GM15510 (cell line): ENCODE measurements around the gene ONECUT2.

Experiments
- POLR2A ChIP-seq: IDR thresholded peaks from 3 replicates; pipeline ENCODE4 v1.6.1; 2011; ENCODE audit warnings: borderline replicate concordance; ENCODE audit not compliant: insufficient read length; ENCODE audit errors: extremely low read depth

The ONECUT2 gene

DNA sequence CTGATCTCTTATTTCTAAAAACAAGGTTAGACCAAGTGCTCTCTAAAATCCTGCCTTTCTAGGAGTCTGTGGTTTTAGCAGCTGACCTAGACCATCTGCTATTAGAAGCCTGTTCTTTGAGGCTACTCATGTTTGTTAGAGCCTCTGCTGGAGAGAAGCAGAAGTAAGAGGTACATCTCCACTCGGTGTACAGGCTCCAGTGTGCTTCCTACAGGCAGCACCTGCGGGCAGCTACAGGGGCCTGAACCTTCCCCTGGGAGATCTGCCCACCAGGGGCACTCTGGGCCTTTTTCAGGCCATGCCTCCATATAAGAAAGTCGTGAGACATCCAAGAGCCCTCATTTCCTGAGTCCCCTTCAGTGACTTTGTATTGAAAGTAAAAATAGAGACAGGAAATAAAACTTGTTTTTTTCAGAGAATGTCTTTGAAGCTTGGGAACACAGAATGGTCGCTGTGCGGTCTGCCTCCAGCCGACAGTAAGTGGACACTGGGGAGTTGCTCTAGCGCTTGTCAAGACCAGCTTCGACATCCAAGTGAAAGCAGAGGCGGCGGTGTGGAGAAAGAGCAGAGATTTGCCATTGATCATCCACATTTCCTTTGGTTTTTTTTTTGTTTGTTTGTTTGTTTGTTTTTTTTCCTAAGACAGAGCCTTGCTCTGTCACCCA is 31.7 kb downstream of the ONECUT2 start:
- TF ChIP-seq POLR2A, result no peak

DNA sequence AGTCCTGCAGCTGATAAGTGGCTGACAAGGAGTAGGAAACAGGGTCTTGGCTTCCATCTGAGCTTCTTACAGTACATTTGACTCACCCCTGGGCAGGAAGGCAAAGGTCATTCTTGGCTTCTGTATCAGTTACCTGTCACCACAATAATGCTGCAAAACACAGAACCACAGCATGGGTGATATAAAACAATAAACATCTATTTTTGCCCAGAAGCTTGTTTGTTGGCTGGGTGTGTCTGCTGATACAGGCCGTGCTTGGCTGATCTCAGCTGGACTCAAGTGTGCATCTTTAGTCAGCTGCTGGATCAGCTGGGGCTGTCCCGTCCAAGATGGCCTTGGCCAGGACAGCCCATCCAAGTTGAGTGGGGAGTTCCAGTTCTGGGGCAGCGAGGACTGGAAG is 34.7 kb downstream of the ONECUT2 start:
- no peak for TF ChIP-seq POLR2A

DNA sequence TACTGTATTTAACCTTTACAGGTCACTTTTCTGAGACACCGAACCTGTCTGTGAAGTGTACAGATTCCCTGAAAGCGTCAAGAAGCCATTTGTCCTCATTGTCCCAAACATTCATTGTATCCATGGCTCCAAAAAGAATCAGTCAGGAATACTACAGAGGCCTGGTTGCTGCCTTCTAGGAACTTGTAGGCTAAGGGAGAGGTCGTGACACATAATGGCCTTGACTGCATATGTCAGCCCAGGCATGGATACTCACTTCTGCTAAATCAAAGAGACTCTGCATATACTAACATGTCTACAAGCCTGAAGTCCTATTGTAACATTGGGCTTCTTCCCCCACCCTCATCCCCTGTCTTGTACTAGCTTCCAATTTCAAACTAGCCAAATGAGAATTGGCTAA is 40.2 kb downstream of the ONECUT2 start:
- no peak for TF ChIP-seq POLR2A

DNA sequence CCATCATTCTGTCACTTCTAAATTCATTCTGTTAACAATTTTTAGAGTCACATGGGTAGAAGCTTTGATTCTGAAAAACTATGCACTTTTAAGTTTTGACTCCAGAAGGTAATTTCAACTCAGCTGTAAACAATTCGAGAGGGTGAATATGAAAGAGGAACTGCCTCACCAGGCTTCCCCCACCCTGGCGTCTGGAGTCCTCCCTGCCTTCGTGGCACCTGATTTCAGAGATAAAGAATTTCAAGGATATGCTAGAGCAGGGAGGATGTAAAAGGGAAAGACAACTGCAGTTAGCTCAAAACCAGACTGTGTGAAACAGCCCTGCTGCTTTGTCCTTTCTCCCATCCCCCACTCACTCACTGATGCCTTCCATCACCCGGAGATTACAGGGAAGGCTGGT is 40.7 kb downstream of the ONECUT2 start:
- no peak for TF ChIP-seq POLR2A

DNA sequence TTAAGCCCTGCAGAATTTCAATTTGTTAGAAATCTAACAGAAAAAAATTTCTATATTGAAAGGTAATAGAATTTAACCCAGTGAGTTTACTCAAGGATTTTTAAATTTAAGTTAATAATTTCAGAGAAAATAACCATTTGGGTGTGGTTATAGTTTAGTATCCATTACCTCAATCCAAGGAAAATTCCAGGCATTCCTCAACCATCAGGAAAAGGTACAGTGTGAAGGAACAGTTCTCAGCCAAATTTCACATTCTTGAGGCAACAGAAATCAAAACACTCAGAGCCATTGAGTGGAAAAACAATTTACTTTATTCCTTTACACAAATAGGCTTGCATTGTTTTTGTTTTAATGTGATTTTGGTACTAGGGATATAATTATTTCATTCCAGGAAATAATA is 45.6 kb downstream of the ONECUT2 start:
- TF ChIP-seq POLR2A, result no peak

DNA sequence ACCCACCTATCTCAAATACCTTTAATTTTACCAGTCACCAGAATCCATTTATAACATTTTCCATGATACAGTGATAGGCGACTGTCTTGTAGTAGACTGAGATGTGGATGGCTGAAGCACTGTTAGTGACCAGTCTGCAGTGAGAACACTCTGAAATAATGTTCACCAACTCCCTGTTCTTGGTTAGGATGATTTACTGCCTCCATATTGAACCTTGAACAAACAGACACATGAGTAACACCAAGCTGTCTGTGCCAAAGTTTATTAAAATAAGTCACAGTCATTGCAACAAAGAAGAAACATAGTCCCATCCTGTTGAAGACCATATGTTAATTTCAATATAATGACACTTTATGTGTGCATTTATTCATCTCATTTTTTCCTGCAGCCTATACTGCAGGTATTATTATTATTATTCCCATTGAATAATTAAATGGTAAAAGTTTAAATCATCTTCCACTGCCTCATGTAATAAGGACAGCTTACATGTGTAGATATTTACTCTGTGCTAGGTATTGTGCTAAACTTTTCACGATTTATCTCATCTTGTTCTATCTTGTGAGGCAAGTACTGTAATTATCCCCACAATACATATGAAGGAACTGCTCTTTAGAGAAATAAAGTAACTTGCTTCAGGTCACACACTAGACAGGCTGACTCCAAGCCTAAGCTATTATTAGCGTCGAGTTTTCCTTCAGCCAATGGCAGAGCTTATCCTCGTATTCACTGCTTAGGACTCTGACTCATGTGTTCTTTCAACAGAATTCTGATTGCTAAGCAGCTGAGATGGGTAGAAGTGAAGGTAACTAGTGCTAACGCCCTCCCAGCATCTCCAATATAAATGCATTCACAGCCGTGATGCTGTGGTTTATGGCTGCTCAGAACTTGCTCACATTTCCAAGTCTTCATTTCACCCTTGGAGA is 62.5 kb downstream of the ONECUT2 start:
- TF ChIP-seq POLR2A, result no peak

DNA sequence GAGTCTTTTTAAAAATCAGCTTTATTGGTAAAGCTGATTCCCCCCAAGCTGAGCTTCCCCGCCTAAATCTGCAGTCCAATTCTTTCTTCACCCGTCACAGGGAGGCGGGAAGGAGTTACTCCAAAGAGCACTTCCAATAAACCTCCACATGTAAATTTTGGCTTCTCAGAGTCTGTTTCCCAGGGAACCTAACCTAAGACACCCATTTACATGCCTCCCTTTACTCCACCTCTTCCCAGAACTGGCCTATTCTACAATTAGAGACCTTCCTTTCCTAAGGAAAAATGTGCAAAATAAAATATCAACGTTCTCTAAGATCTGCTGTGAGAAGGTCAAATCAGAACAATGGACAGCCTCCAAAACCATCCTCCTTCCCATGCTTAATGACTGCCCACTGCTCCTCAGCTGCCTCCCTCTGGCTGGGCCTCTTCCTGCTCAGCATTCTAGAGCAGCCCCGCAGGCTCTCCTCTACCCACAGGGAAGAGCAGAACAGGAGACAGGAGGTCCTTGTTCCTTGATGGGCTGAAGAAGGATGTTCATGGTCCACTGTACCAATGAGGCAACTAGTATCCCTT is 63.6 kb downstream of the ONECUT2 start:
- no peak for TF ChIP-seq POLR2A

DNA sequence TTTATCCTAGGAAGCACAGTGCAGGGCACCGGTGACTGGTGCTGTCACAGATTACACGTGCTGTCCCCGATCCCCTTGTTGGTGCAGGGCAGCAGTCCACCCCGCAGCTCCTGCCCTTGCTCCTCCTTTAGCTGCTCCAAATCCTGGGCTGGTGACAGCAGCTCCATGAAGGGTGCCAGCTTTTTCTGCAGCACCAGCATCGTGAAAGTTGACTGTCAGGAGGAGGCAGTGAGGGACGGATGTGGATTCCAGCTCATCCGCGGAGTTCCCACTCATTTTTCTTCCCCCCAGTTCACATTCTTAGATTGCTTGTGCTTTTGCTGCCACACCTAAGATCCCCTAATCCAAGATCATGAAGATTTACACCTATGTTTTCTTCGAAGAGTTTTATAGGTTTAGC is 67.5 kb downstream of the ONECUT2 start:
- no peak for TF ChIP-seq POLR2A

DNA sequence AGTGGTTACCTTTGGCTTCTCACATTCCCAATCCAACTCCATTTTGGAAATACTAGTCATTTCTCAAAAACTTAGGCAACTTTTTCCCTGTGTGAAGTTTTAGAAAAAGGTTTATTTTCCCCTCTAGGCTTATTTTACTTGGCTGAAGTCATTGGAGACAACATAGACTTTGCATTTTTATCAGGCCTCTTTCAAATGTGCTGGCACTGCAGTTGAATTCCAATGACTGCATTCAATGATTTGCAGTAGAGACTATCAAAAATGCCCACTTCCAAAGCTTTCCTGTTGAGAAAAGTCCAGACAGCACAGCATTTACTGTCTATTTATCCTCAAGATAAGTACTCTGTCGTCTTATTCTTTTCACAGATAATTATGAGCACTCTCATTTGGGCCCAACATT is 70.1 kb downstream of the ONECUT2 start:
- no peak for TF ChIP-seq POLR2A

DNA sequence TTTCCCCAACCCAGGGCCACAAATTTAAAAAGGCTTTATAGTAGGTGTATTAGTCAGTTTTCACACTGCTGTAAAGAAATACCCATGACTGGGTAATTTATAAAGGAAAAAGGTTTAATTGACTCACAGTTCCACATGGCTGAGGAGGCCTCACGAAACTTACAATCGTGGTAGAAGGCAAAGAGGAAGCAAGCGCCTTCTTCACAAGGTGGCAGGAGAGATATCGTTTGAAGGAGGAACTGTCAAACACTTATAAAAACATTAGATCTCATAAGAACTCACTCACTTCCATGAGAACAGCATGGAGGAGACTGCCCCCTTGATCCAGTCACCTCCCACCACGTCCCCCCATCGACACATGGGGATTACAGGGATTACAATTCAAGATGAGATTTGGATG is 80.9 kb downstream of the ONECUT2 start:
- TF ChIP-seq POLR2A, result no peak

DNA sequence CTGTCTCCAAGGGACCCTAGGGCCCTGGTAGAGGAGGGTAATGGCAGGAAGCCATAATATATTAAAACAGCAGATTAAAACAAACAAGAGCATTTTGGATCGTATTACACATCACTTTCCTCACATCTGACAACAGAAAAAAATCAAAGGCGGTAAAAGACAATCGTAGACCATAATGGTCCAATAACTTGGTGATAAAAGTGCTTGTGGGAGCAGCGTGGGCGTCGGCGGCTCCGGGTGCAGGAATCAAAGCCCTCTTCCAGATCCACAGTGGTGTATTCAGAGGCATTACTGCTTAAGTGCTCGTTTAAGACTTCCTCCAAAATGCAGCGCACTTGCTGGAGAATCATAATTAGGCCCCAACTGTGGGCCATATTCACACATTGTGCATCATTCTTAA is 83.4 kb downstream of the ONECUT2 start:
- TF ChIP-seq POLR2A, result no peak

DNA sequence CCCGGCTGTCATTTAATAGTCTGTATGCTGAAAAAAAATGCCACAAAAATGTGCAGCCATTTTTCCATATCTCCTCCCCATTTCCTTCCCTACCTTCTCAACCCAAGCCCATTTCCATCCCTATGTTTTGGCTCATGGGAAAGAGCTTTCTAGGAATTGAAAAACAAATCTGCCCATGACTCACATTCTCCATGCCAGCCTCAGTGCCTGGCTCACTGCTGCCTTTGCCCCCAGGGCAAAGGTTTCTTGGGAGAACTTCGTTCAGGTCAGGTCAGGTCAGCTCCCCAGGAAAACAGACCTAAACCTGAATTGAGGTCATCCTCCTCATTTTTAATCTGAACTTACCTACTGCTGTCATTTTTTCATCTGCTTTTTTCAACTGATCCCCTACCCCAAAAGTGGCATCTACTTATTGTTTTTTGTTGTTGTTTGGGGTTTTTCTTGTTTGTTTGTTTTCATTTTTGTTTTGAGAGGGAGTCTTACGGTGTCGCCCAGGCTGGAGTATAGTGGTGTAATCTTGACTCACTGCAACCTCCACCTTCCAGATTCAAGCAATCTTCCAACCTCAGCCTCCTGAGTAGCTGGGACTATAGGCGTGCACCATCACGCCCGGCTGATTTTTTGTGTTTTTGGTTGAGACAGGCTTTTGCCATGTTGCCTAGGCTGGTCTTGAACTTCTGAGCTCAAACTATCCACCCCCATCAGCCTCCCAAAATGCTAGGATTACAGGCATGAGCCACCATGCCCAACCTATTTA is 84.7 kb downstream of the ONECUT2 start:
- no peak for TF ChIP-seq POLR2A

DNA sequence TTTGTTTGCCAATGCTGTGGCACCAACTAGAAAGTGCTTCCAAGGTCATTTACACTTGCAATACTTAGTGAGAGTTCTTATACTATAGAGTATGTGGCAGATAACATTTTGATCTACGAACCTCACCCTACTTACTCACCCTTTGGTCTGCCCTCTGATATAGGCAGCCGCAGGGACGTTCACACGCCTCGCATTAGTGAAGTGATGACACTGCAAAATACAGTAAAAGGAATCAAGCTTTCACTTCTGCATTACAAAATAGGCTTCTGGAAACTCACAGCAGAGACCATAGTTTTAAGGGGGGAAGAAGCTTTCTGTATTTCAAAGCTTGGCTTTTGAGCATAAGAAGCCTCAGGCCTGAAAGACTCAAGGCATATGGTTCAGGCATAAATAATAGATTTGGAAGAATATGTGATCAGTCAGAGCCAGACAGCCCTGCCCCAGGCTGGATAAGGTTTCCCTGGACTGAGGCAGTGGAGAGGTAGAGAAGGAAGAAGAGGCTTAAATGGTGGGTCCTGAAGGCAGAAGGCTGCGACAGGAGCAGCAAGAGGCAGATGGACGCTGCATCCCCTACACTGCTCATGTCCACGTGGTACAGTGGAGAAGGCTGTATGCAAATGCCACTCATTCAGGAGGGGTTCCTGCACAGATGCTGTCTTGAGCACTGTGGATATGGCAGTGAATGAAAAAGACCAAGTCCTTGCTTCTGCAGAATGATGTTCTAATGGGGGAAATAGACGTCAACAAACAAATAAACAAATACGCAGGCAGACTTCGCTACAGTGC is 88.2 kb downstream of the ONECUT2 start:
- TF ChIP-seq POLR2A, result no peak

DNA sequence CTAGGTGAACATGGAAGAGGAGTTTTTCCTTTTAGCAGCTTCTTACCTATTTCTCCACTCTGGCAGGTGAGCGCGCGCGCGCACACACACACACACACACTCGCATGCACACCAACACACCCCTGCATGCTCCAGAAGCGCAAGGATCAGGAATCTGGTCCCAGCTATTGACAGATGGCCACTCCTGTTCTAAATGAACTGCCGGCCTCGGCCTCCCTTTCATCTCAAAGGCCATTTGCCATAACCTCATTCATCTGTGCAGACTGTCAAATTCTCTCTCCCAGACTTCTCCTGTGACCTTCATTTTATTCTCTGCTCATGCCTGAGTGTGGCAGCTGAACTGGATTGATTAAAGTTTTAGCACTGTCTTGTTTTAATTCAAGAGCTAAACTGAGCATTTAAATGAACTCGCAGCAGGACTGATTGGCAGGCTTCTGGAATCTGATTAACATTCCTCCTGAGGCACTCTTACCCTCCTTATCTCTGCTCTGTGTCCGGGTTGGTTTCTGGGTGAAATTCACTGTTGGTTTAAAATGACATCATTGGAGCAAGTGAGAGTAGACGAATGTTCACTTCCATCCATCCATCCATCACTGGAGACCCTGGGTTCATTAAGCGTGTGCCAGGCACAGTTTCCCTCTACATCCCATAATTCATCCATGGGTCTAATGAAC is 92.5 kb downstream of the ONECUT2 start:
- TF ChIP-seq POLR2A, result no peak

DNA sequence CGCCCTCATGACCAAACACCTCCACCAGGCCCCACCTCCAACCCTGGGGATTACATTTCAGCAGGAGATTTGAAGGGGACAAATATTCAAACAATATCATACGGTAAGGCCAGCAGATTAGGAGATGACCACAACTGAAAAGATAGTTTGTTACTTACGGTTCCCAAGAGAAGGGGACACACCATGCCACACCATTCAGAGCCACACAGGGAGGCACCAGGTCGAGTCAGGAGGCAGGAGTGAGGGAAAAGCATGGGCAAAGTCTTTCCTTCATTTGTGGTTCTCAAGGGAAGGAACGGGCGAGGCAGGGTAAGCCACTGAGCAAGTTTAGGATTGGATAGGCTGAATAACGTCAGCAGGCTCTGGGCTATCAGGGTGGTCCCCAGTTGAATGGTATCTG is 94.0 kb downstream of the ONECUT2 start:
- no peak for TF ChIP-seq POLR2A
